HL-60 (cell line): ENCODE results near the gene CCDC107.

ENCODE experiments used
- POLR2AphosphoS5 ChIP-seq: IDR thresholded peaks from 2 replicates; pipeline ENCODE4 v1.6.1; 2012; ENCODE audit warnings: low read depth
- TF ChIP-seq, protein P1 (sequence below): IDR thresholded peaks from one replicate; pipeline ENCODE4 v1.5.1; 2011; ENCODE audit warnings: low read length, control low read depth, inconsistent platforms; ENCODE audit not compliant: insufficient read depth
- TF ChIP-seq, protein P2 (sequence below): IDR thresholded peaks from 2 replicates; pipeline ENCODE4 v1.6.1; 2012; ENCODE audit warnings: low read depth; ENCODE audit not compliant: insufficient replicate concordance

DNA sequence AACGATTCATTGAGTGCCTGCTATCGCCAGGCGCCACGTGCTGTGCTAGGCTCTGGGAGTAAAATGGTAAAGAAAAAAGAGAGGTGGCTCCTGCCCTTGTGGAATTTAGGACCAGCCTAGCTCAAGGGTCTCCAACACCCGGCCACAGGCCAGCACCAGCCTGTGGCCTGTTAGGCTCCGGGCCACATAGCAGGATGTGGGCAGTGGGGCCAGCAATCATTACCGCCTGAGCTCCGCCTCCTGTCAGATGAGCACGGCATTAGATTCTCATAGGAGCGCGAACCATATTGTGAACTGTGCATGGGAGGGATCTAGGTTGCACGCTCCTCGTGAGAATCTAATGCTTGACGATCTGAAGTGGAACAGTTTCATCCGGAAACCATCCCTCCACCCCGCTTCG lies 1.7 kb upstream of the CCDC107 start:
- TF ChIP-seq, protein P1, sequence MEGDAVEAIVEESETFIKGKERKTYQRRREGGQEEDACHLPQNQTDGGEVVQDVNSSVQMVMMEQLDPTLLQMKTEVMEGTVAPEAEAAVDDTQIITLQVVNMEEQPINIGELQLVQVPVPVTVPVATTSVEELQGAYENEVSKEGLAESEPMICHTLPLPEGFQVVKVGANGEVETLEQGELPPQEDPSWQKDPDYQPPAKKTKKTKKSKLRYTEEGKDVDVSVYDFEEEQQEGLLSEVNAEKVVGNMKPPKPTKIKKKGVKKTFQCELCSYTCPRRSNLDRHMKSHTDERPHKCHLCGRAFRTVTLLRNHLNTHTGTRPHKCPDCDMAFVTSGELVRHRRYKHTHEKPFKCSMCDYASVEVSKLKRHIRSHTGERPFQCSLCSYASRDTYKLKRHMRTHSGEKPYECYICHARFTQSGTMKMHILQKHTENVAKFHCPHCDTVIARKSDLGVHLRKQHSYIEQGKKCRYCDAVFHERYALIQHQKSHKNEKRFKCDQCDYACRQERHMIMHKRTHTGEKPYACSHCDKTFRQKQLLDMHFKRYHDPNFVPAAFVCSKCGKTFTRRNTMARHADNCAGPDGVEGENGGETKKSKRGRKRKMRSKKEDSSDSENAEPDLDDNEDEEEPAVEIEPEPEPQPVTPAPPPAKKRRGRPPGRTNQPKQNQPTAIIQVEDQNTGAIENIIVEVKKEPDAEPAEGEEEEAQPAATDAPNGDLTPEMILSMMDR = no peak
- no peak for TF ChIP-seq POLR2AphosphoS5
- TF ChIP-seq, protein P2, sequence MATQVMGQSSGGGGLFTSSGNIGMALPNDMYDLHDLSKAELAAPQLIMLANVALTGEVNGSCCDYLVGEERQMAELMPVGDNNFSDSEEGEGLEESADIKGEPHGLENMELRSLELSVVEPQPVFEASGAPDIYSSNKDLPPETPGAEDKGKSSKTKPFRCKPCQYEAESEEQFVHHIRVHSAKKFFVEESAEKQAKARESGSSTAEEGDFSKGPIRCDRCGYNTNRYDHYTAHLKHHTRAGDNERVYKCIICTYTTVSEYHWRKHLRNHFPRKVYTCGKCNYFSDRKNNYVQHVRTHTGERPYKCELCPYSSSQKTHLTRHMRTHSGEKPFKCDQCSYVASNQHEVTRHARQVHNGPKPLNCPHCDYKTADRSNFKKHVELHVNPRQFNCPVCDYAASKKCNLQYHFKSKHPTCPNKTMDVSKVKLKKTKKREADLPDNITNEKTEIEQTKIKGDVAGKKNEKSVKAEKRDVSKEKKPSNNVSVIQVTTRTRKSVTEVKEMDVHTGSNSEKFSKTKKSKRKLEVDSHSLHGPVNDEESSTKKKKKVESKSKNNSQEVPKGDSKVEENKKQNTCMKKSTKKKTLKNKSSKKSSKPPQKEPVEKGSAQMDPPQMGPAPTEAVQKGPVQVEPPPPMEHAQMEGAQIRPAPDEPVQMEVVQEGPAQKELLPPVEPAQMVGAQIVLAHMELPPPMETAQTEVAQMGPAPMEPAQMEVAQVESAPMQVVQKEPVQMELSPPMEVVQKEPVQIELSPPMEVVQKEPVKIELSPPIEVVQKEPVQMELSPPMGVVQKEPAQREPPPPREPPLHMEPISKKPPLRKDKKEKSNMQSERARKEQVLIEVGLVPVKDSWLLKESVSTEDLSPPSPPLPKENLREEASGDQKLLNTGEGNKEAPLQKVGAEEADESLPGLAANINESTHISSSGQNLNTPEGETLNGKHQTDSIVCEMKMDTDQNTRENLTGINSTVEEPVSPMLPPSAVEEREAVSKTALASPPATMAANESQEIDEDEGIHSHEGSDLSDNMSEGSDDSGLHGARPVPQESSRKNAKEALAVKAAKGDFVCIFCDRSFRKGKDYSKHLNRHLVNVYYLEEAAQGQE = no peak
